ENCODE data around the gene HCN1.

DNA sequence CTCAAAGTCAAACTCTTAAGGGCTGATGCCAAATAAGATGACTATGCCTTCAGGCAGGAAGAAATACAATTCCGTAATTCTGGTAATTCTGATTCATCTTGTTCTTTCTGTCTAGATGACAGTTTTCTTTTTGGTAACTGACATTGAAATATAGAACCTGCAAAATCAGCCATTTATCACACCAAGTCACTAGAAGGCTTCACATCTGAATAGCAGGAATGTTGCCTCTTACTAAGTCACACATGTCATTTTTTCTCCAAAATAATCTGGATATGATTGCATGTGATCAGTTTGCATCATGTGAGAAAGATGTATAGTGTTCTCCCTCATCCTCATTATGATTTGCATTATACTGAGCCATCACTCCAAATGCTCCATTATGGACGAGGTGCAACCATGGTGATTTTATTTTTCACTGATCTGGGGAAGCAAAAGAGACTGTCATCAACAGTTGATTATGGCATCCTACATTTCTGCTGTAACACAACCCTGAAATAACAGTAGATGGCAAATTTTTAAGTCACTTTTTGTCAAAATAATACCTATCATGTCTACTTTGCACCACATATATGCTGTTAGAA is 69.0 kb downstream of the HCN1 start:
- TF ChIP-seq, protein P1, sequence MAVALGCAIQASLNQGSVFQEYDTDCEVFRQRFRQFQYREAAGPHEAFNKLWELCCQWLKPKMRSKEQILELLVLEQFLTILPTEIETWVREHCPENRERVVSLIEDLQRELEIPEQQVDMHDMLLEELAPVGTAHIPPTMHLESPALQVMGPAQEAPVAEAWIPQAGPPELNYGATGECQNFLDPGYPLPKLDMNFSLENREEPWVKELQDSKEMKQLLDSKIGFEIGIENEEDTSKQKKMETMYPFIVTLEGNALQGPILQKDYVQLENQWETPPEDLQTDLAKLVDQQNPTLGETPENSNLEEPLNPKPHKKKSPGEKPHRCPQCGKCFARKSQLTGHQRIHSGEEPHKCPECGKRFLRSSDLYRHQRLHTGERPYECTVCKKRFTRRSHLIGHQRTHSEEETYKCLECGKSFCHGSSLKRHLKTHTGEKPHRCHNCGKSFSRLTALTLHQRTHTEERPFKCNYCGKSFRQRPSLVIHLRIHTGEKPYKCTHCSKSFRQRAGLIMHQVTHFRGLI (tag by site-specific recombination; IDR thresholded peaks at IDR 0.05) = no peak
- TF ChIP-seq, protein P2, sequence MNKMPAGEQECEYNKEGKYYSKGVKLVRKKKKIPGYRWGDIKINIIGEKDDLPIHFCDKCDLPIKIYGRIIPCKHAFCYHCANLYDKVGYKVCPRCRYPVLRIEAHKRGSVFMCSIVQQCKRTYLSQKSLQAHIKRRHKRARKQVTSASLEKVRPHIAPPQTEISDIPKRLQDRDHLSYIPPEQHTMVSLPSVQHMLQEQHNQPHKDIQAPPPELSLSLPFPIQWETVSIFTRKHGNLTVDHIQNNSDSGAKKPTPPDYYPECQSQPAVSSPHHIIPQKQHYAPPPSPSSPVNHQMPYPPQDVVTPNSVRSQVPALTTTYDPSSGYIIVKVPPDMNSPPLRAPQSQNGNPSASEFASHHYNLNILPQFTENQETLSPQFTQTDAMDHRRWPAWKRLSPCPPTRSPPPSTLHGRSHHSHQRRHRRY (tag by site-specific recombination; IDR thresholded peaks at IDR 0.05) = no peak
- TF ChIP-seq, protein P3, sequence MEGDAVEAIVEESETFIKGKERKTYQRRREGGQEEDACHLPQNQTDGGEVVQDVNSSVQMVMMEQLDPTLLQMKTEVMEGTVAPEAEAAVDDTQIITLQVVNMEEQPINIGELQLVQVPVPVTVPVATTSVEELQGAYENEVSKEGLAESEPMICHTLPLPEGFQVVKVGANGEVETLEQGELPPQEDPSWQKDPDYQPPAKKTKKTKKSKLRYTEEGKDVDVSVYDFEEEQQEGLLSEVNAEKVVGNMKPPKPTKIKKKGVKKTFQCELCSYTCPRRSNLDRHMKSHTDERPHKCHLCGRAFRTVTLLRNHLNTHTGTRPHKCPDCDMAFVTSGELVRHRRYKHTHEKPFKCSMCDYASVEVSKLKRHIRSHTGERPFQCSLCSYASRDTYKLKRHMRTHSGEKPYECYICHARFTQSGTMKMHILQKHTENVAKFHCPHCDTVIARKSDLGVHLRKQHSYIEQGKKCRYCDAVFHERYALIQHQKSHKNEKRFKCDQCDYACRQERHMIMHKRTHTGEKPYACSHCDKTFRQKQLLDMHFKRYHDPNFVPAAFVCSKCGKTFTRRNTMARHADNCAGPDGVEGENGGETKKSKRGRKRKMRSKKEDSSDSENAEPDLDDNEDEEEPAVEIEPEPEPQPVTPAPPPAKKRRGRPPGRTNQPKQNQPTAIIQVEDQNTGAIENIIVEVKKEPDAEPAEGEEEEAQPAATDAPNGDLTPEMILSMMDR (tag by site-specific recombination; IDR thresholded peaks at IDR 0.05) = no peak
- TF ChIP-seq, protein P4, sequence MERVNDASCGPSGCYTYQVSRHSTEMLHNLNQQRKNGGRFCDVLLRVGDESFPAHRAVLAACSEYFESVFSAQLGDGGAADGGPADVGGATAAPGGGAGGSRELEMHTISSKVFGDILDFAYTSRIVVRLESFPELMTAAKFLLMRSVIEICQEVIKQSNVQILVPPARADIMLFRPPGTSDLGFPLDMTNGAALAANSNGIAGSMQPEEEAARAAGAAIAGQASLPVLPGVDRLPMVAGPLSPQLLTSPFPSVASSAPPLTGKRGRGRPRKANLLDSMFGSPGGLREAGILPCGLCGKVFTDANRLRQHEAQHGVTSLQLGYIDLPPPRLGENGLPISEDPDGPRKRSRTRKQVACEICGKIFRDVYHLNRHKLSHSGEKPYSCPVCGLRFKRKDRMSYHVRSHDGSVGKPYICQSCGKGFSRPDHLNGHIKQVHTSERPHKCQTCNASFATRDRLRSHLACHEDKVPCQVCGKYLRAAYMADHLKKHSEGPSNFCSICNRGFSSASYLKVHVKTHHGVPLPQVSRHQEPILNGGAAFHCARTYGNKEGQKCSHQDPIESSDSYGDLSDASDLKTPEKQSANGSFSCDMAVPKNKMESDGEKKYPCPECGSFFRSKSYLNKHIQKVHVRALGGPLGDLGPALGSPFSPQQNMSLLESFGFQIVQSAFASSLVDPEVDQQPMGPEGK (tag by site-specific recombination; IDR thresholded peaks at IDR 0.05) = no peak
- no peak for TF ChIP-seq ZNF707 (tag by site-specific recombination; IDR thresholded peaks at IDR 0.05)
- TF ChIP-seq ZNF274 (IDR thresholded peaks at IDR 0.05; ENCODE audit: low read length) = no peak
- TF ChIP-seq ZNF274 (tag by site-specific recombination; IDR thresholded peaks at IDR 0.05; ENCODE audit: borderline replicate concordance) = no peak
- no peak for TF ChIP-seq ZNF785 (tag by site-specific recombination; IDR thresholded peaks at IDR 0.05)
- TF ChIP-seq, protein P5, sequence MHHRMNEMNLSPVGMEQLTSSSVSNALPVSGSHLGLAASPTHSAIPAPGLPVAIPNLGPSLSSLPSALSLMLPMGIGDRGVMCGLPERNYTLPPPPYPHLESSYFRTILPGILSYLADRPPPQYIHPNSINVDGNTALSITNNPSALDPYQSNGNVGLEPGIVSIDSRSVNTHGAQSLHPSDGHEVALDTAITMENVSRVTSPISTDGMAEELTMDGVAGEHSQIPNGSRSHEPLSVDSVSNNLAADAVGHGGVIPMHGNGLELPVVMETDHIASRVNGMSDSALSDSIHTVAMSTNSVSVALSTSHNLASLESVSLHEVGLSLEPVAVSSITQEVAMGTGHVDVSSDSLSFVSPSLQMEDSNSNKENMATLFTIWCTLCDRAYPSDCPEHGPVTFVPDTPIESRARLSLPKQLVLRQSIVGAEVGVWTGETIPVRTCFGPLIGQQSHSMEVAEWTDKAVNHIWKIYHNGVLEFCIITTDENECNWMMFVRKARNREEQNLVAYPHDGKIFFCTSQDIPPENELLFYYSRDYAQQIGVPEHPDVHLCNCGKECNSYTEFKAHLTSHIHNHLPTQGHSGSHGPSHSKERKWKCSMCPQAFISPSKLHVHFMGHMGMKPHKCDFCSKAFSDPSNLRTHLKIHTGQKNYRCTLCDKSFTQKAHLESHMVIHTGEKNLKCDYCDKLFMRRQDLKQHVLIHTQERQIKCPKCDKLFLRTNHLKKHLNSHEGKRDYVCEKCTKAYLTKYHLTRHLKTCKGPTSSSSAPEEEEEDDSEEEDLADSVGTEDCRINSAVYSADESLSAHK (tag by site-specific recombination; IDR thresholded peaks at IDR 0.05) = no peak
- no peak for TF ChIP-seq YY1 (tag by site-specific recombination; IDR thresholded peaks at IDR 0.05)
